HepG2 (cell line): ENCODE data around the gene CCL4. TPM values are rescaled to one million over a fixed set of nuclear protein-coding genes. Genes with fewer than 3 reads are reported as not detected.

Experiments
- BCL6 ChIP-seq: IDR thresholded peaks from 2 replicates; pipeline ENCODE4 v1.6.1; 2016; ENCODE audit warnings: missing genetic modification reagents, missing compliant biosample characterization
- HINFP ChIP-seq: sonication (generic); formaldehyde crosslinking; IDR thresholded peaks from 2 replicates; pipeline ENCODE4 v1.4.0; 2020; ENCODE audit warnings: low read depth, mild to moderate bottlenecking, missing genetic modification reagents
- JDP2 ChIP-seq: sonication (generic); formaldehyde crosslinking; IDR thresholded peaks from 2 replicates; pipeline ENCODE4 v1.8.1; 2022; ENCODE audit warnings: missing genetic modification reagents, borderline replicate concordance
- MED1 ChIP-seq: sonication (generic); formaldehyde crosslinking; IDR thresholded peaks from 2 replicates; pipeline ENCODE4 v1.4.0; 2020; ENCODE audit warnings: missing genetic modification reagents
- PATZ1 ChIP-seq: sonication (generic); formaldehyde crosslinking; IDR thresholded peaks from 2 replicates; pipeline ENCODE4 v1.4.0; 2020; ENCODE audit warnings: missing genetic modification reagents
- SIX4 ChIP-seq: sonication (generic); formaldehyde crosslinking; IDR thresholded peaks from 2 replicates; pipeline ENCODE4 v1.4.0; 2020; ENCODE audit warnings: missing genetic modification reagents
- SNAPC5 ChIP-seq: sonication (generic); formaldehyde crosslinking; IDR thresholded peaks from 2 replicates; pipeline ENCODE4 v1.8.1; 2023; ENCODE audit warnings: mild to moderate bottlenecking, missing genetic modification reagents, borderline replicate concordance
- ZBTB38 ChIP-seq: sonication (generic); formaldehyde crosslinking; IDR thresholded peaks from 2 replicates; pipeline ENCODE4 v1.5.1; 2020; ENCODE audit warnings: mild to moderate bottlenecking, missing genetic modification reagents
- ZNF619 ChIP-seq: sonication (generic); formaldehyde crosslinking; IDR thresholded peaks from 2 replicates; pipeline ENCODE4 v1.4.0; 2020; ENCODE audit warnings: mild to moderate bottlenecking, missing genetic modification reagents
- ZNF891 ChIP-seq: sonication (generic); formaldehyde crosslinking; IDR thresholded peaks from 2 replicates; pipeline ENCODE4 v1.5.0; 2020; ENCODE audit warnings: mild to moderate bottlenecking, missing genetic modification reagents
- polyA plus RNA-seq, 8 experiments: library from polyadenylated mRNA; depleted of rRNA in 3 of 8; stranded (reverse) in 7 of 8; unstranded in 1 of 8; fragments of >200 nt; fragmentation: Illumina TruSeq in 4 of 8; extraction: Trizol in 4 of 8; gene quantifications; 2 replicates each; pipeline versions ENCODE4 v1.2.1 to v1.2.3, GENCODE V29; 2011 to 2016; ENCODE audit warnings: low read depth in 4 of 8, missing spikeins in 1 of 8, mixed read lengths in 1 of 8; ENCODE audit not compliant: insufficient read depth in 1 of 8
- total RNA-seq, 5 experiments: library from RNA; depleted of rRNA; stranded (reverse); fragments of >200 nt; fragmentation: Illumina TruSeq; extraction: Trizol; gene quantifications; 2 replicates each; pipeline ENCODE4 v1.2.3, GENCODE V29; 2016; ENCODE audit warnings: low read depth in 1 of 5
- TF ChIP-seq, protein P1 (sequence below), 2 experiments: sonication (generic) in 1 of 2; formaldehyde crosslinking in 1 of 2; IDR thresholded peaks; 2 replicates each; pipeline versions ENCODE4 v1.4.0 to v1.6.1; 2016 to 2020; ENCODE audit warnings: borderline replicate concordance in 1 of 2, low read depth in 1 of 2, mild to moderate bottlenecking in 1 of 2, missing genetic modification reagents in 1 of 2

The CCL4 gene
- total and polyA plus RNA-seq, 2 of the 13 experiments (the other 11 are each of a cell fraction or from before 2014, with no cell fraction given): not detected

DNA sequence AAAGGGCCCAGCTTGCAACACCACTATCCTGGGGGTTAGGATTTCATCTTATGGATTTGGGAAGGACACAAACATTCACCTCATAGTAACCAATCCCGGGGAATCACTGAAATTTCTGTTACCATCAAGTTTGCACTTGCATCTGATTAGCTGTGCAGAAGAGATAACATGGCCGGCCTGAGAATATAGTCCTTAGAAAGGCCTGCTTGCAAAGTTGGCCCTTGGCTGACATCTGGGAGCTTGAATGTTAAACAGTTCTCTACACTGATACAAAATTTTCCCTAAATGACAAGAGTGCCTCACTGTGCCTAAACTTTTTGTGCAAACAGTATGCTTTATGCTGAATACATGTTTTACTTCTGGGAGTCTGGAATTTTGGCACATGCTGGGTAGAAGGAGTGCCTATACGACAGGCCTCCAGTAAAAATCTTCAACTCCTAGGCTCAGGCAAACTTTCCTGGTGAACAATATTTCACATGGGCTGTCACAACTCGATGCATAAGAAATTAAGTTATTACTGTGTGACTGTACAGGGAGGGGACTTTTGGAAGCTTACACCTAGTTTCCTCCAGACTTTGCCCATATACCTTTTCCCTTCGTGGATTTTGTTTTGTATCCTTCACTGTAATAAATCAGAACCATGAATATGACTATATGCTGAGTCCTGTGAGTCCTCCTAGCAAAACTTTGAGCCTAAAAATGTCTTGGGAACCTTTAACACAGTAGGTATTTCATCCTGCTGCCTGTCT lies 41.5 kb downstream of the CCL4 start (continued):
- no peak for TF ChIP-seq SNAPC5
- TF ChIP-seq ZBTB38 (CRISPR knock-in tag): no peak
- TF ChIP-seq, protein P1, sequence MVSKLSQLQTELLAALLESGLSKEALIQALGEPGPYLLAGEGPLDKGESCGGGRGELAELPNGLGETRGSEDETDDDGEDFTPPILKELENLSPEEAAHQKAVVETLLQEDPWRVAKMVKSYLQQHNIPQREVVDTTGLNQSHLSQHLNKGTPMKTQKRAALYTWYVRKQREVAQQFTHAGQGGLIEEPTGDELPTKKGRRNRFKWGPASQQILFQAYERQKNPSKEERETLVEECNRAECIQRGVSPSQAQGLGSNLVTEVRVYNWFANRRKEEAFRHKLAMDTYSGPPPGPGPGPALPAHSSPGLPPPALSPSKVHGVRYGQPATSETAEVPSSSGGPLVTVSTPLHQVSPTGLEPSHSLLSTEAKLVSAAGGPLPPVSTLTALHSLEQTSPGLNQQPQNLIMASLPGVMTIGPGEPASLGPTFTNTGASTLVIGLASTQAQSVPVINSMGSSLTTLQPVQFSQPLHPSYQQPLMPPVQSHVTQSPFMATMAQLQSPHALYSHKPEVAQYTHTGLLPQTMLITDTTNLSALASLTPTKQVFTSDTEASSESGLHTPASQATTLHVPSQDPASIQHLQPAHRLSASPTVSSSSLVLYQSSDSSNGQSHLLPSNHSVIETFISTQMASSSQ (IDR thresholded peaks at IDR 0.05; ENCODE audit: low read depth): no peak
- TF ChIP-seq, protein P1 (CRISPR knock-in tag; IDR thresholded peaks at IDR 0.05; ENCODE audit: borderline replicate concordance): no peak
- no peak for TF ChIP-seq ZNF891
- no peak for TF ChIP-seq MED1
- no peak for TF ChIP-seq ZNF619 (CRISPR knock-in tag)
- no peak for TF ChIP-seq JDP2 (CRISPR knock-in tag)
- TF ChIP-seq HINFP (CRISPR knock-in tag): no peak
- TF ChIP-seq PATZ1 (CRISPR knock-in tag): no peak
- TF ChIP-seq SIX4 (CRISPR knock-in tag): no peak
- TF ChIP-seq BCL6 (CRISPR knock-in tag): no peak
